IPS-18c (cell line): ENCODE results near the gene OR2AG1.

Source experiments
- H3K4me3 ChIP-seq: 2 replicates; pipeline ENCODE4 v1.7.0; 2013; ENCODE audit warnings: low read depth, mild to moderate bottlenecking, low read length, moderate library complexity; ENCODE audit not compliant: insufficient read depth
- H3K9me3 ChIP-seq: one replicate; pipeline ENCODE4 v1.6.1; 2013; ENCODE audit warnings: mild to moderate bottlenecking, low read length, moderate library complexity; ENCODE audit not compliant: control insufficient read depth, insufficient read depth

Gene OR2AG1, protein sequence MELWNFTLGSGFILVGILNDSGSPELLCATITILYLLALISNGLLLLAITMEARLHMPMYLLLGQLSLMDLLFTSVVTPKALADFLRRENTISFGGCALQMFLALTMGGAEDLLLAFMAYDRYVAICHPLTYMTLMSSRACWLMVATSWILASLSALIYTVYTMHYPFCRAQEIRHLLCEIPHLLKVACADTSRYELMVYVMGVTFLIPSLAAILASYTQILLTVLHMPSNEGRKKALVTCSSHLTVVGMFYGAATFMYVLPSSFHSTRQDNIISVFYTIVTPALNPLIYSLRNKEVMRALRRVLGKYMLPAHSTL

DNA sequence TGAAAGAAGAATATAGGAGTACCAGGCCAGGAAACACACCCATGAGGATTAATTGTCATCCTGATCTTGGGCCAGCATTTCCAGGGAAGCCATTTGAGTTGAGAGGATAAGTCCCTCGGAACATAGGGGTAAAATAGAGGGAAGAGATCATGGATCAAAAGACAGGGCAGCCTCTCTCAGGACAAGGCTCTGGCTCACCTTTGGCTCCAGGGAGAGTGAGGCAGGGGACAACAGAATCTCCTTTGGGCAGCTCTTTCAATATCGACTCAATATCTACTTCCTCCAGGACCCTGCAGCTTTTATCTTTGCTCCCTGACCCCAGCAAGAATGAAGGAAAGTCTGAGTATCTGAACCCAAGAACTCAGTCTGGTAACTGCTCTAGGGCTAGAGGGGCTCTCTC is at the start of gene OR2AG1:
Gene OR2AG1, plus strand, starts transcription at position 301 of the 400 bp plus-strand sequence. CDS start 2,018 bp downstream, outside the sequence.
- no peak within 1 kb of the TSS for H3K4me3 ChIP-seq
- peaks cover 2% of the 10 kb centered on the region for H3K9me3 ChIP-seq

DNA sequence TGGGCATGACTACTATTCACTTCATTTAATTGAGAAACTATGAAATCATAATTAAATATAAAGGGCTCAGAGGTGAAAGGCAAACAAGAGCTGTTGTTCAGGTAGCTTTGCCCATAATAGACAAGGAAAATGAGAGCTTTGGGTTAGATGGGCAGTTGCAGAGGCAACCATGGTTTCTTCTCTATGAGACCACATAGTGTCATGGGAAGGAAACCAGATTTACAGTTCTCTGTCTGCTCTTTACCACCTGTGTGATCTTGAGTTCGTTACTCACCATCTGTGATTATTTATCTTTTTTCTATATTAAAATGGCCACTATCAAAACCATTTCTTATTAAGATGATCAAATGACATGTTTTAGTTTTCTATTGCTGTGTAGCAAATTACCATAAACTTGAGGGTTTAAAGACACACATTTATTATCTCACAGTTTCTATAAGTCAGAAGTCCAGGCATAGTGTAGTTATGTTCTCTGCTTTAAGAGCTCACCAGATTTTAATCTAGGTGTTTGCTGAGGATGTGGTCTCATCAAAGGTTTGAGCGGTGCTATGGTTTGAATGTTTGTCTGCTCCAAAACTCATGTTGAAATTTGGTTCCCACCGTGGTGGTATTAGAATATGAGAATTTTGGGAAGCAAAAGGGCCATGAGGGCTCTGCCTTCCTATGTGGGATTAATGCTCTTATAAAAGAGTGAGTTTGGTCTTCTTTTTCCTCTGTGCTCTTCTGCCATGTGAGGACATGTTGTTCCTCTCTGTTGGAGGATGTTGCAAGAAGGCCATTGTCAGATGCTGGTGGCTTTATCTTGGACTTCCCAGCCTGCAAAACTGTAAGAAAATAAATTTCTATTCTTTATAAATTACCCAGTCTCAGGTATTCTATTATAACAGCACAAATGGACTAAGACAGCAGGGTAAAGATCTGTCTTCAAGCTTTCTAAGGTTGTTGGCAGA is 49.2 kb upstream of the OR2AG1 start:
- no peak overlapping the region for H3K4me3 ChIP-seq
- no peaks in the 10 kb centered on the region for H3K9me3 ChIP-seq

DNA sequence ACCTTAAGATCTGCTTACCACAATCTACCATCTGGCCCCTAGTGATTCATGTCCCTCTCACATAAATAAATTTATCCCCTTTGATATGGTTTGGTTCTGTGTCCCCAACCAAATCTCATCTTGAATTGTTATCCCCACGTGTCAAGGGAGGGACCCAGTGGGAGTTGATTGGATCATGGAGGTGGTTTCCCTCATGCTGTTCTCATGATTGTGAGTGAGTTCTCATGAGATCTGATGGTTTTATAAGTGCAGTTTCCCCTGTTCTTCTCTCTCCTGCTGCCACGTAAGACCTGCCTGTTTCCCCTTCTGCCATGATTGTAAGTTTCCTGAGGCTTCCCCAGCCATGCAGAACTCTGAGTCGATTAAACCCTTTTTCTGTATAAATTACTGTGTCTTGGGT is 48.2 kb upstream of the OR2AG1 start:
- Histone ChIP-seq H3K4me3 (no peak overlapping the region), H3K9me3 (no peaks in the 10 kb centered on the region)

DNA sequence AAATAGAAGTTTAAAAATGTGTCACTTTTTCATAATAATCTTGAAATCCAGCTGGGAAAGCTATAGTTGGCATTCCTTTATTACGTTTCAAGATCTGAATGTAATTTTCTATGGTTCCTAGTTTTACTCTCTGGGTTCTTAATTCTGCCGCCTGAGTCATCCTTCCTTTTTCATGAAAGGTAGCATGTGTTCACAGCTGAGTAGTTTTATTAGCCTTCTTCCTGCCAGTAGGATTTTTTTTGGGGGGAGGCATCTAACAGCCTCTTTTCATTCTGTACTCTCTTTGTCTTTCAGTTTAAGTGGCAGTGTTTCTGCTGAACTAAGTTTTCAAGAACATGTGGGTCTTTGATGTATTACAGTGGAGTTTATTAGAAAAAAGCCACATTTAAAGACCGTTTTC is 47.5 kb upstream of the OR2AG1 start:
- Histone ChIP-seq H3K9me3 (no peaks in the 10 kb centered on the region), H3K4me3 (no peak overlapping the region)

DNA sequence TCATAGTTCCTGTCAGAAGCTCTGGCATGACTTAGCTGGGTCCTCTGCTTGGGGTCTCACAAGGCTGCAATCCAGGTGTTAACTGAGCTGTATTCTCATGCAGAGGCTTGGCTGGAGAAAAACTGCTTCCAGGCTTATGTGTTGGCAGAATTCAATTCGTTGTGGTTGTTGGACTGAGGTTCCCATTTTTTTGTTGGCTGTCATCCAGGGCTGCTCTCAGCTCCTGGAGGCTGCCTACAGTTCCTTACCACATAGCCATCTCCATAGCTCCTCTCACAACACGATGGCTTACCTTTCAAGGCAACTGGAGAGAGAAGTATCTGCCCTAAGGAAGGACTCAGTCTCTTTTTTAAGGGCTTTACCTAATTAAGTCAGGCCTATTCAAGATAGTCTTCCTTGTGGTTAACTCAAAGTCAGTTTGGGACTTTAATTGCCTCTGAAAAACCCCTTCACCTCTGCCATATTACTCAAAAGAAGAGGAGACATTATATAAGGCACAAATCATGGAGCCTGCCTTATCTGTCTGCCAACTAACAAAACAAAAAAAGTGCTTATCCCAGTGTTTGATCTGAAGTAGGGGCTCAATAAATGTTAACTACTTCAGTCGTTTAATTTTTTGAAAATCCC is 46.2 kb upstream of the OR2AG1 start:
- Histone ChIP-seq H3K4me3 (no peak overlapping the region), H3K9me3 (no peaks in the 10 kb centered on the region)

DNA sequence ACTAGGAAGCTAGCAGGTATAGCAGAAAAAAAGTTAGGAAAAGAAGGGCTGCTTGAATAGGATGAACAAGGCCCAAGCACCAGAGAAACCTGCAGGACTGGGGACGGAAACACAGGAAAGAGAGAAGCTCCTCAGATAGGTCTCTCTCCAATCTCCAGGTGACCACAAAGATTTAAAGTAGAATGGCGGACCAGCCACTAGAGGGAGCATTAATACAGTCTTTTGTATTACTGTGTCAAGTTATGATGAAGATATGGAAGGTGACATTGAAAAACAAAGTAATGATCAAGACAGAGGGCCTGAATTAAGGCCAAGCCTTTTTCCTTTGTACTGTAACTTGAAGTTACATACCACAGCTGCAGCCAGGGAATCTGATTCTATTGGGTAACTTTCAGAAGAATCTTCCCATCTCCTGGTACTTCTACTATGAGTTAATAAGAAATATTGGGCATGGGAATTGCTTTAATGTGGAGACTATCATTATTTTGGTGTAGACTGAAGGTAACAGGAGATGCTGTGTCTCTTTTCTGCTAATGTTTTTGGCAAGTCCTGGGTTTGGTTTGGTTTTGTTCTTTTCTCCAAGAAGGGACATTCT is 44.9 kb upstream of the OR2AG1 start:
- no peaks in the 10 kb centered on the region for H3K9me3 ChIP-seq
- H3K4me3 ChIP-seq, result no peak overlapping the region

DNA sequence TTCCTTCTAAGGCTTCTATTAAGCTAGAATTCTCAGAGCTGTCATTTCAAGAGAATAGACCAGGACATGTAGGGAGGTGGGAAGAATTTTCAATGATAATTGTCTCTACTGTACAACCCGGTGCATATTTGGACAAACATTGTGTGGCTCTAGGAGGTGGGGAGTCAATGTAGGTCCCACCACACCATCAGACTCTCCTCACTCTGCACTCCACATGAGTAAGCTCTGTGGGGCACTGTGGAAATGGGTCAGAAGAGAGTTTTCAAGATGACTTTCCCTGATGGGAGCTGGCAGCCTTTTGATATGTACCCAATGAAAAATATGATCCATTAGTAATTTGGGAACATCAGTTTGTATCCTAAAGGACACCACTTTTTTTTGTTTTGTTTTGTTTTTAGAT is 44.2 kb upstream of the OR2AG1 start:
- Histone ChIP-seq H3K9me3 (no peaks in the 10 kb centered on the region), H3K4me3 (no peak overlapping the region)

DNA sequence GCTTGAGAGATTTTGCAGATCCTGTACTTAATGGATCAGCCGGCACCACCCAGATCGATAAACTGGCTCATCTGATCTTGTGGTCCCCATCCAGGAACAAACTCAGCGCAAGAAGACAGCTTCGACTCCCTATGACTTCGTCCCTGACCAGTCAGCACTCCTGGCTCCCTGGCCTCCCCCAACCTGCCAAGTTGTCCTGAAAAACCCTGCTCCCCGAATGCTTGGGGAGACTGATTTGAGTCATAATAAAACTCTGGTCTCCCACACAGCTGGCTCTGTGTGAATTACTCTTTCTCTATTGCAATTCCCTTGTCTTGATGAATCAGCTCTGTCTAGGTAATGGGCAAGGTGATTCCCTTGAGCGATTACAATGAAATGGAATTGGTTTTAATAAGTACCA is 40.6 kb upstream of the OR2AG1 start:
- Histone ChIP-seq H3K4me3 (no peak overlapping the region), H3K9me3 (no peaks in the 10 kb centered on the region)

DNA sequence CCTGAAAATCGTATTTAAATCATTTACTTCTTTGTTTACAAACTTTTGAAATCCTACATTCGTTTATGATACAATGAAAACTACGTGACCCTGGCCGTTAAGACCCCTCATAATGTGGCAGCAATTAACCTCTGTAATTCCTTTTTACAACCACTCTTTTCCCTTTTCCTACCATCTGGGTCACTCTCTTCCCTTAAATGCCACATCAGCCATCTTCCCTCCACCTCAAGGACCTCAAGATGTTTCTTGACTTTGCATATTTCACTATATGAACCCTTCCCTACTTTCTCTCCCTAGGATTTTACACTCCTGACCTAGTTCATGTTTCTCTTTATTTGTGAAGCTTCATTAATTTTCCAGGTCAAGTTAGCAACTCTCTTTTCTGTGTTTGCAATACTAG is 37.8 kb upstream of the OR2AG1 start:
- Histone ChIP-seq H3K4me3 (no peak overlapping the region), H3K9me3 (no peaks in the 10 kb centered on the region)

DNA sequence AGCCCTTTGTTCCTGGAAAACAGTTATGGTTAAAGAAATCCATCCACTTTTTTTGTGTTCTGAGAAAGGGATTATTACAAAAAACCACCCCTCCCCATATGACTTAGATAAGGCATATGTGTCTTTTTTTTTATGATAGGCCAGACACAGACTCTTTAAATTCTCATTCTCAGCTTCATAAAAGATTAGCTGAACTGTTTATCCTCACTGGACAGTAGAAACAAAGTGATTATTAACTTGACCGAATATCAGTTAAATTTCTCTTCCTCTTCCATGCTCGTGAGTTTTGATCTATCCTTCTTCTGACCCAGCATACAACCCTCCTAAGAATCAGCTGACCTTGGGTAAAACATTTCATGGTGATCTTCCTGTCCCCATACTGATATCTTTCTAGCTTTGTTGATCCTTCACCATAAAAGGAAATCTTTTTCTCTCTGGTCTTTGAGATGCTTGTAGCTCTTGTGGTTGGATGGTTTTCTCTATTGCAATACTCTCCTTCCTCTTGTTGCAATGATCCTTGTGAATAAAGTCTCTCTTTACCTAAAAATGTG is 37.3 kb upstream of the OR2AG1 start:
- no peaks in the 10 kb centered on the region for H3K9me3 ChIP-seq
- H3K4me3 ChIP-seq, result no peak overlapping the region

DNA sequence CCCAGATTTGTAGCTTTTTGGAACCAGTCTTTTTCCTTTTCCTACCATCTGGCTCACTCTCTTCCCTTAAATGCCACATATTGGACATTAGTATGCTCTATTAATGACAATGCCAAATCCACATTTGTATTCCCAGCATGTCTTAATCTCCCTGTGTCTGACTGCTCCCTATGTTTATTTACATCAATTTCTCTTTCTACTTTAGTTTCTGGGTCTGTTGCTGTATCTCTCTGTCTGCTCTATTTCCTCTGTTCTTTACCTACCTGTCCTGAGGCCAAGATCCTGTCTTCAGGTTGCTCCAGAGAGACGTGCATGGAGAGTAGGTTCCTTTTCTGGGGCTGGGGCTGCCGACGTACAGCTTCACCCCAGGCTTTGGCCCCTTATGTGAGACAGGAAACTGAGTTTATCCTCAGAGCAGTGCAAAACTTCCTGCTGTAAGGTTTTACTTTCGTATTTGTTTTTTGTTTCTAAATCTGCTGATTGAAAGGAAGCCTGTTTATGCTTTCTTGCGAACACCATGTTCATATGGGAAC is 36.7 kb upstream of the OR2AG1 start:
- no peak overlapping the region for H3K4me3 ChIP-seq

DNA sequence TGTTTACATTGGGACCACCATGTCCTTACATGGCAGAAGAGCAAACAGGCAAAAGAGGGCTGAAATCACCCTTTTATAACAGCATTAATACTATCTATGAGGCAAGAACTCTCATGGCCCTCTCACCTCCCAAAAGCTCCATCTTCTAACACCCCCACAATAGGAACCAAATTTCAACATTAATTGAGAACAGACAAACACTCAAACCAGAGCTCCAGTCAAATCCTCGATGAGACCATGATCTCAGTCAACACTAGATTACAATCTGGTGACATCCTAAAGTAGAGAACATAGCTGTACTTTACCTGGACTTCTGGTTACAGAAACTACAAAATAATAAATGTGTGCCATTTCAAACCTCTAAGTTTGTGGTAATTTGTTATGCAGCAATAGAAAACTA is 36.2 kb upstream of the OR2AG1 start:
- no peaks in the 10 kb centered on the region for H3K9me3 ChIP-seq
- no peak overlapping the region for H3K4me3 ChIP-seq

More for the DNA sequence above, 36.7 kb upstream of the OR2AG1 start:
- no peaks in the 10 kb centered on the region for H3K9me3 ChIP-seq

DNA sequence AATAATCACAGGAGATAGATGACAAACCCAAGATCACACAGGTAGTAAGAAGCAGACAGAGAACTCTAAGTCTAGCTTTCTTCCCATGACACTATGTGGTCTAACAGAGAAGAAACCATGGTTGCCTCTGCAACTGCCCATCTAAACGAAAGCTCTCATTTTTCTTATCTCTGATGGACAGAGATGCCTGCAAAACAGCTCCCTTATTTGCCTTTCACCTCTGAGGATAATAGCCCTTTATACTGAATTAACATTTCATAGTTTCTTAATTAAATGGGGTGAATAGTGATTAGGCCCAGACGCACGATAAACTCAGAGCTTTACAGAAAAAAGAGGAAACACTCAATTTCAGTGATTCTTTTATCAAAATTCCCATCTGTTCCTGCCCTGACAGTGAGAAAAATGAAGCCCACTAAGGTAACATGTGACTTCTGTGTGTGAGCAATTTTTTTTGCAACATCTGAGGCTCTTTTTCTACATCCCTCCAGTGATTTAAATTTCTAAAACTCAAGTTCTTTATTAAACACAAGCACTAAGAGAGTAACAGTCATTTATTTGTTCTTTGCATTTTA is 35.6 kb upstream of the OR2AG1 start:
- H3K4me3 ChIP-seq, result no peak overlapping the region

DNA sequence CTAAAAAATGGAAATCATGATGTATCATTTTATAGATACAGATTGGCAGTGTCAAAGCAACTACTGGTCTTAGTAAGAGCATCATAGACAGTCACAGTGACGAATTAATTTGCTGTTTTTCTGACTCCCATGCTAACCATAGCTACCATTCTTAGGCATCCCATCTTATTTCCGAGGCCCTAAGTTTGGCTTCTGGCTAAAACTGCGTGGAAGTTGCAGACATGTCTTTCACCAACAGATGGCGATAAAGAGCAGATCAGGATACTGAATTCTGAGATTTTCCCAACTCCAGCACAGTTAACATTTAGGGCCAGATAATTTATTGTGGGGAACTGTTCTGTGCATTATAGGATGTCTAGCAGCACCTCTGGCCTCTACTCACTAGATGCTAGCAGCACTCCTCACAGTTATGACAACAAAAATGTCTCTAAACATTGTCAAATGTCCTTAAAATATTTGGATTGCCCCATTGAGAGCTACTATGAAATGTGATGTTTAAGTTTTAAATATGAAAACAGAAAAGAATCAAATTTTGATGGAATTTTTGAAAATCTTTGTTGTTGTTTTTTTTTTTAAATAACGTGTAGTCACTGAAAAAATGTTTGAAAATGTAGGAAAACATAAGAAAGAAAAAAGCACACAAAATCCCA is 27.4 kb upstream of the OR2AG1 start:
- Histone ChIP-seq H3K9me3 (no peaks in the 10 kb centered on the region), H3K4me3 (no peak overlapping the region)

More for the DNA sequence above, 35.6 kb upstream of the OR2AG1 start:
- H3K9me3 ChIP-seq, result no peaks in the 10 kb centered on the region

DNA sequence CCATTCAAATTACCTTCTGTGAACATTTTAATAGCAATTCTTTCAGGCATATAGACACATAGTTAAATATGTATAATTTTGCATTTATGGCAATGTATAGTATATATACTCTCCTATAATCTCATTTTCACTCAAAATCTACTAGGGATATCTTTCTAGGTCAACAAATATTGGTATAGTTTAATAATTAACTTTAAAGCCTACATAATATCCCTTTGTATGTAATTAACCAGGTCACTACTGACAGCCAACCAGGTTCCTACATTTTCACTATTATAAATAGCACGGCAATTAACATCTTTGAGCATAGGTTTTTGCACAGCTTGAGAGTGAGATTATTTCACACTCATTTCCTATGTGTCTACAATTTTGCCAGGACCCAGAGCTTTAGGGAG is 26.9 kb upstream of the OR2AG1 start:
- no peak overlapping the region for H3K4me3 ChIP-seq
- H3K9me3 ChIP-seq, result no peaks in the 10 kb centered on the region

DNA sequence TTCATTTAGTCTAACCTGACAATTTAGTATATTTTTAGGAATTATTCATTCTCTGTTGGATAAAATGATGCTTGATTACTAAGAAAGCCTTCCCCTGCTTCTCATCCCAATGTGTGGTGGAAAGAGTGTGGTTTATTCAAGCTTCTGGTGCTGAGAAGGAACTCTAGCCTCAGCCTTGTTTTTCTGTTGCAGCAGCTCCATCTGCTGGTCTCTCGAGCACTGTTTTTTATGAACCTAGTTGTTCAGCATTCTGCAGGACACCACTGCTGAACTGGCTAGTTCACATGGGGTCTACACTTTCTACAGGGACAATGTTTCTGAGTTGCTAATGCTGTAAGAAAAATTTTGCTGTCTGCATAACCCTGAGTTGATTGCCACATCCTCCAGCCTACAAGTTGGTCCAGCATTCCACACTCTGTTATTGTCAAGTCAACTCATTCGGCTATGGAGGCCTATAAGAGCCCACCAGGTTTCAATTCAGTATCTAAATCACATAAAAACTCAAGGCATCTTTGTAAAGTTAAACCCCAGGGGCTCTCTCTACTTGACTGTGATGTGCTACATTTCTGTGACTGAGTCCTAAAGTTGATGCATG is 25.4 kb upstream of the OR2AG1 start:
- Histone ChIP-seq H3K4me3 (no peak overlapping the region), H3K9me3 (no peaks in the 10 kb centered on the region)
